Ovary (tissue), 9 donors: ENCODE measurements around the gene MAN1C1. TPM values are rescaled to one million over a fixed set of nuclear protein-coding genes. Genes with fewer than 3 reads are reported as not detected.

ENCODE experiments used
- DNase-seq, 5 donors: peaks; one replicate each; pipeline ENCODE4 v3.0.0-alpha.2; 2019 to 2020
- H3K27ac ChIP-seq, 2 donors: fragments of 200-600 bp; one replicate each; pipeline versions ENCODE4 v1.5.1 to v1.8.0; 2019 to 2022
- H3K27me3 ChIP-seq: fragments of 200-600 bp; one replicate; pipeline ENCODE4 v1.8.0; 2022
- H3K36me3 ChIP-seq: fragments of 200-600 bp; sonication (generic); one replicate; pipeline ENCODE4 v1.5.1; 2019
- H3K4me1 ChIP-seq: one replicate; pipeline ENCODE4 v1.8.1; 2013; ENCODE audit warnings: mild to moderate bottlenecking, moderate library complexity; ENCODE audit not compliant: insufficient read depth
- H3K4me3 ChIP-seq: fragments of 200-600 bp; sonication (generic); one replicate; pipeline ENCODE4 v1.5.1; 2017
- H3K9me3 ChIP-seq, 2 donors: fragments of 200-600 bp in 1 of 2; sonication (generic) in 1 of 2; one replicate each; pipeline versions ENCODE4 v1.5.1 to v1.8.1; 2013 to 2019; ENCODE audit warnings: mild to moderate bottlenecking in 1 of 2, moderate library complexity in 1 of 2
- CTCF ChIP-seq, 3 donors: fragments of 450-650 bp in 2 of 3; fragments of 200-600 bp in 1 of 3; IDR thresholded peaks; one replicate each; pipeline versions ENCODE4 v1.5.1 to v1.8.0; 2016 to 2022; ENCODE audit warnings: antibody characterized with exemption in 3 of 3, mild to moderate bottlenecking in 1 of 3
- EP300 ChIP-seq: sonication (generic); formaldehyde crosslinking; IDR thresholded peaks from one replicate; pipeline ENCODE4 v1.6.1; 2017; ENCODE audit warnings: antibody characterized with exemption
- POLR2A ChIP-seq: fragments of 450-650 bp; IDR thresholded peaks from one replicate; pipeline ENCODE4 v1.6.1; 2017; ENCODE audit warnings: antibody characterized with exemption, mild to moderate bottlenecking, moderate library complexity
- WGBS, 3 donors: extraction: QIAGEN DNeasy Blood & Tissue Kit in 1 of 3; methylation state at CpG; one replicate each; pipeline versions ENCODE4 v1.1.5 to v1.1.7; 2013 to 2017; 5-methylcytosine and 5-hydroxymethylcytosine counted together
- intact Hi-C, 4 donors: fragments of 100-400 bp; cut with DNase I; formaldehyde crosslinking; loops; one replicate each; pipeline versions ENCODE4 v1.11.0 to v1.15.1; 2022 to 2023
- polyA plus RNA-seq, 2 donors: library from polyadenylated mRNA; stranded (reverse); fragments of 200-250 nt in 1 of 2; fragments of 350-450 nt in 1 of 2; fragmentation: Illumina TruSeq in 1 of 2; extraction: RNeasy Lipid Tissue Mini Kit (QIAGEN cat#74804) in 1 of 2; gene quantifications; one replicate each; pipeline ENCODE4 v1.2.3, GENCODE V29; 2013 to 2014
- total RNA-seq, 7 donors: library from RNA; depleted of rRNA in 2 of 7; stranded (reverse); fragments of >200 nt in 2 of 7; fragmentation: NEBNext Ultra II Directional in 3 of 7; extraction: Animal tissue kit (Norgen Biotek cat#: 25700) in 3 of 7; gene quantifications; one replicate each; pipeline versions ENCODE4 v1.1.0 to v1.2.4, GENCODE V29; 2016 to 2023
- donor health status: DM: no; HTN: no; CAD: no; lungs with moderate emphysema.
- donor health status: DM: no; HTN: no; CAD: no.
- donor health status: Bipolar disorder and iron deficiency.
- donor health status: DM: yes; HTN: yes; CAD: no.
- donor health status: DM: no; HTN: no; CAD: no.
- donor health status: DM: yes; HTN: yes; CAD: no.

Gene MAN1C1
- total and polyA plus RNA-seq, 9 donors = 18.0 to 59.2 (median 33.1) TPM

GRCh38 chr1:25664357-25665199 is 48.0 kb downstream of the MAN1C1 start:
- no peaks in the 10 kb centered on the region for H3K9me3 ChIP-seq
- 78 to 84% (median 81%) methylated on average over 14 of the region's 14 CpGs for WGBS, 3 donors
- H3K27ac ChIP-seq = no peak overlapping the region
- H3K4me1 ChIP-seq = peaks cover 5% of the 10 kb centered on the region
- TF ChIP-seq CTCF (IDR thresholded peaks at IDR 0.05) = no peak
- TF ChIP-seq EP300 = no peak
- TF ChIP-seq POLR2A = no peak
- no peak for DNase-seq
- H3K36me3 ChIP-seq = no peaks in the 10 kb centered on the region
- intact Hi-C loops = no loop called here
- no peaks in the 10 kb centered on the region for H3K27me3 ChIP-seq
- no peak overlapping the region for H3K4me3 ChIP-seq

- Histone ChIP-seq H3K36me3 (no peaks in the 10 kb centered on the region), H3K27me3 (no peaks in the 10 kb centered on the region), H3K9me3 (no peaks in the 10 kb centered on the region), H3K27ac (peak overlapping the region in 1 of 2 donors; percentile 20), H3K4me1 (peaks cover 7% of the 10 kb centered on the region), H3K4me3 (no peak overlapping the region)
- WGBS, 3 donors = 17 to 33% (median 20%) methylated on average over 5 of the region's 5 CpGs
- DNase-seq = no peak
- TF ChIP-seq EP300 = no peak
- no peak for TF ChIP-seq CTCF (IDR thresholded peaks at IDR 0.05)
- no peak for TF ChIP-seq POLR2A
- intact Hi-C loops = no loop called here
Observed at GRCh38 chr1:25666460-25666859, 49.9 kb downstream of the MAN1C1 start.

- intact Hi-C loops = no loop called here
- no peaks in the 10 kb centered on the region for H3K9me3 ChIP-seq
- H3K27me3 ChIP-seq = no peaks in the 10 kb centered on the region
- TF ChIP-seq EP300 = no peak
- TF ChIP-seq POLR2A = no peak
- no peak for TF ChIP-seq CTCF (IDR thresholded peaks at IDR 0.05)
- H3K4me3 ChIP-seq = no peak overlapping the region
- H3K27ac ChIP-seq = no peak overlapping the region
- DNase-seq = no peak
- 94 to 95% (median 94%) methylated on average over 9 of the region's 9 CpGs for WGBS, 3 donors
- peaks cover 7% of the 10 kb centered on the region for H3K4me1 ChIP-seq
- H3K36me3 ChIP-seq = no peaks in the 10 kb centered on the region
Observed at GRCh38 chr1:25668931-25669573, 52.5 kb downstream of the MAN1C1 start.

GRCh38 chr1:25669781-25670567 is 53.4 kb downstream of the MAN1C1 start:
- no peaks in the 10 kb centered on the region for H3K27me3 ChIP-seq
- no peaks in the 10 kb centered on the region for H3K9me3 ChIP-seq
- H3K4me3 ChIP-seq = no peak overlapping the region
- no peak overlapping the region for H3K27ac ChIP-seq
- peaks cover 7% of the 10 kb centered on the region for H3K4me1 ChIP-seq
- TF ChIP-seq CTCF (IDR thresholded peaks at IDR 0.05) = no peak
- no peak for TF ChIP-seq POLR2A
- no peak for TF ChIP-seq EP300
- DNase-seq = no peak
- 83 to 92% (median 85%) methylated on average over 4 of the region's 4 CpGs for WGBS, 3 donors
- intact Hi-C loops = no loop called here
- no peaks in the 10 kb centered on the region for H3K36me3 ChIP-seq
